Natural killer cell (primary cell): ENCODE results near the gene BRSK1. TPM values are rescaled to one million over a fixed set of nuclear protein-coding genes. Genes with fewer than 3 reads are reported as not detected.

Experiments used
- ATAC-seq, 3 donors: fragments of 150-1000 bp in 2 of 3; fragments of 200-7000 bp in 1 of 3; cut with Tn5 transposase; 1 replicate in 1 of 3; 2 replicates in 2 of 3; pipeline ENCODE4 v1.10.0; 2021; ENCODE audit warnings: mild to moderate bottlenecking in 2 of 3, moderate library complexity in 2 of 3
- DNase-seq, 2 donors: peaks; one replicate each; pipeline versions ENCODE4 v3.0.0 to v3.0.0-alpha.2; 2013 to 2021; ENCODE audit warnings: mixed read lengths in 1 of 2
- H3K27ac ChIP-seq: one replicate; pipeline ENCODE4 v1.5.1; 2013; ENCODE audit warnings: mild to moderate bottlenecking, low read length
- H3K27me3 ChIP-seq: one replicate; pipeline ENCODE4 v1.6.1; 2013; ENCODE audit warnings: low read length; ENCODE audit not compliant: control insufficient read depth, insufficient read depth
- H3K36me3 ChIP-seq: one replicate; pipeline ENCODE4 v1.6.1; 2013; ENCODE audit warnings: low read length; ENCODE audit not compliant: control insufficient read depth, insufficient read depth
- H3K4me1 ChIP-seq: one replicate; pipeline ENCODE4 v1.6.1; 2013; ENCODE audit warnings: low read length; ENCODE audit not compliant: control insufficient read depth, insufficient read depth
- H3K4me3 ChIP-seq: one replicate; pipeline ENCODE4 v1.5.1; 2013; ENCODE audit warnings: low read length
- H3K9me3 ChIP-seq: one replicate; pipeline ENCODE4 v1.6.1; 2013; ENCODE audit warnings: low read length; ENCODE audit not compliant: control insufficient read depth, insufficient read depth
- H3K27ac Mint-ChIP-seq, 2 donors: one replicate each; pipeline ENCODE4 v1.8.0; 2022; ENCODE audit warnings: mild to moderate bottlenecking in 2 of 2, mixed read lengths in 2 of 2, moderate library complexity in 1 of 2
- H3K27me3 Mint-ChIP-seq, 2 donors: one replicate each; pipeline ENCODE4 v1.8.0; 2022; ENCODE audit warnings: low read depth in 2 of 2, mixed read lengths in 2 of 2
- H3K36me3 Mint-ChIP-seq: one replicate; pipeline ENCODE4 v1.8.0; 2022; ENCODE audit warnings: mixed read lengths
- H3K4me1 Mint-ChIP-seq, 2 donors: one replicate each; pipeline ENCODE4 v1.8.0; 2022; ENCODE audit warnings: mixed read lengths in 2 of 2
- H3K4me3 Mint-ChIP-seq: one replicate; pipeline ENCODE4 v1.8.0; 2022; ENCODE audit warnings: mild to moderate bottlenecking, moderate library complexity, mixed read lengths
- H3K9me3 Mint-ChIP-seq, 2 donors: one replicate each; pipeline ENCODE4 v1.8.0; 2022; ENCODE audit warnings: mixed read lengths in 2 of 2
- CTCF ChIP-seq: fragments of 200-600 bp; IDR thresholded peaks from one replicate; pipeline ENCODE4 v1.8.0; 2022; ENCODE audit warnings: antibody characterized with exemption
- WGBS: methylation state at CpG from one replicate; pipeline ENCODE4 v1.1.7; 2013; ENCODE audit warnings: missing lambda C conversion rate; ENCODE audit not compliant: insufficient coverage; 5-methylcytosine and 5-hydroxymethylcytosine counted together
- intact Hi-C: fragments of 100-400 bp; cut with micrococcal nuclease; formaldehyde crosslinking; loops from one replicate; pipeline ENCODE4 v1.14.2; 2022
- total RNA-seq, 4 donors: library from RNA; stranded (reverse); fragments of 120-200 nt in 1 of 4; gene quantifications; one replicate each; pipeline versions ENCODE4 v1.2.3 to v1.2.4, GENCODE V29; 2013 to 2022

The BRSK1 gene
- total RNA-seq, 3 donors from 2014 or later (not counting 1 experiment from before 2014, with no cell fraction given): 6.0 to 9.8 (median 6.5) TPM

- Histone ChIP-seq H3K4me1 (no peaks in the 10 kb centered on the region), H3K9me3 (no peaks in the 10 kb centered on the region), H3K27ac (no peak overlapping the region), H3K4me3 (no peak overlapping the region), H3K27me3 (no peaks in the 10 kb centered on the region), H3K36me3 (no peaks in the 10 kb centered on the region)
- WGBS: 93% methylated on average over 8 of the region's 8 CpGs
- ATAC-seq: no peak
- Mint-ChIP-seq H3K4me1 (no peaks in the 10 kb centered on the region), H3K4me3 (no peak overlapping the region), H3K27ac (no peak overlapping the region), H3K27me3 (peaks cover 2% of the 10 kb centered on the region in 2 donors), H3K36me3 (no peaks in the 10 kb centered on the region), H3K9me3 (no peaks in the 10 kb centered on the region)
- intact Hi-C loops: no loop called here
- no peak for TF ChIP-seq CTCF
- DNase-seq: no peak
Observed at GRCh38 chr19:55316646-55317045, 32.8 kb downstream of the BRSK1 start.

- H3K9me3 Mint-ChIP-seq: no peaks in the 10 kb centered on the region
- no peak for DNase-seq
- H3K4me3 Mint-ChIP-seq: no peak overlapping the region
- H3K36me3 ChIP-seq: no peaks in the 10 kb centered on the region
- H3K4me1 Mint-ChIP-seq: no peaks in the 10 kb centered on the region
- H3K4me3 ChIP-seq: no peak overlapping the region
- no peak overlapping the region for H3K27ac ChIP-seq
- intact Hi-C loops: no loop called here
- H3K4me1 ChIP-seq: no peaks in the 10 kb centered on the region
- no peak for ATAC-seq
- no peaks in the 10 kb centered on the region for H3K27me3 ChIP-seq
- H3K27ac Mint-ChIP-seq: no peak overlapping the region
- H3K9me3 ChIP-seq: no peaks in the 10 kb centered on the region
- 88% methylated on average over 21 of the region's 21 CpGs for WGBS
- TF ChIP-seq CTCF: no peak
- H3K36me3 Mint-ChIP-seq: no peaks in the 10 kb centered on the region
- H3K27me3 Mint-ChIP-seq: peaks cover 8 to 15% of the 10 kb centered on the region in 2 donors
Observed at GRCh38 chr19:55319785-55320184, 36.0 kb downstream of the BRSK1 start.

GRCh38 chr19:55320844-55321419, 37.1 kb downstream of the BRSK1 start:
- Histone ChIP-seq H3K36me3 (no peaks in the 10 kb centered on the region), H3K9me3 (no peaks in the 10 kb centered on the region), H3K4me3 (no peak overlapping the region), H3K4me1 (no peaks in the 10 kb centered on the region), H3K27me3 (no peaks in the 10 kb centered on the region), H3K27ac (no peak overlapping the region)
- H3K27ac Mint-ChIP-seq: no peak overlapping the region
- no peaks in the 10 kb centered on the region for H3K9me3 Mint-ChIP-seq
- ATAC-seq: no peak
- H3K27me3 Mint-ChIP-seq: peaks cover 8 to 19% of the 10 kb centered on the region in 2 donors
- intact Hi-C loops: no loop called here
- no peak for TF ChIP-seq CTCF
- WGBS: 83% methylated on average over 8 of the region's 8 CpGs
- no peak overlapping the region for H3K4me3 Mint-ChIP-seq
- DNase-seq: no peak
- H3K4me1 Mint-ChIP-seq: no peaks in the 10 kb centered on the region
- H3K36me3 Mint-ChIP-seq: no peaks in the 10 kb centered on the region
